K562 (cell line): ENCODE results near the gene THAP2. TPM values are rescaled to one million over a fixed set of nuclear protein-coding genes. Genes with fewer than 3 reads are reported as not detected.

Experiments
- BHLHE40 ChIP-seq: IDR thresholded peaks from 2 replicates; pipeline ENCODE4 v1.6.1; 2011; ENCODE audit warnings: low read length, improper control_type of control experiment
- BRF2 ChIP-seq: IDR thresholded peaks from 3 replicates; pipeline ENCODE4 v1.6.1; 2011; ENCODE audit warnings: borderline replicate concordance, mild to moderate bottlenecking; ENCODE audit not compliant: insufficient read length, insufficient read depth
- DMBX1 ChIP-seq: fragments of 250-450 bp; sonication (Bioruptor Pico); IDR thresholded peaks from 2 replicates; pipeline ENCODE4 v1.8.0; 2022; ENCODE audit warnings: inconsistent platforms, mild to moderate bottlenecking, moderate library complexity, borderline replicate concordance
- E2F6 ChIP-seq, 2 experiments: IDR thresholded peaks; 2 replicates each; pipeline ENCODE4 v1.6.1; 2011; ENCODE audit warnings: borderline replicate concordance in 1 of 2, control low read depth in 1 of 2, low read depth in 1 of 2, low read length in 1 of 2, mild to moderate bottlenecking in 1 of 2, mixed read lengths in 1 of 2, moderate library complexity in 1 of 2; ENCODE audit not compliant: insufficient read depth in 1 of 2, insufficient read length in 1 of 2, poor library complexity in 1 of 2, severe bottlenecking in 1 of 2; ENCODE audit errors: extremely low read depth in 1 of 2
- FOXP1 ChIP-seq: sonication (generic); formaldehyde crosslinking; IDR thresholded peaks from 2 replicates; pipeline ENCODE4 v1.8.0; 2022; ENCODE audit warnings: mild to moderate bottlenecking, missing genetic modification reagents
- KDM1A ChIP-seq, 2 experiments: fragments of 450-650 bp; IDR thresholded peaks; 2 replicates each; pipeline ENCODE4 v1.6.1; 2016; ENCODE audit warnings: mild to moderate bottlenecking in 2 of 2
- KLF13 ChIP-seq: fragments of 450-650 bp; IDR thresholded peaks from 2 replicates; pipeline ENCODE4 v1.6.1; 2016; ENCODE audit warnings: missing genetic modification characterization, low read depth, mild to moderate bottlenecking, missing compliant biosample characterization, moderate library complexity, borderline replicate concordance
- PRMT5 ChIP-seq: sonication (generic); formaldehyde crosslinking; IDR thresholded peaks from 2 replicates; pipeline ENCODE4 v1.5.0; 2020; ENCODE audit warnings: missing genetic modification reagents
- PURB ChIP-seq: sonication (generic); formaldehyde crosslinking; IDR thresholded peaks from 2 replicates; pipeline ENCODE4 v1.9.0; 2021; ENCODE audit warnings: low read depth, mild to moderate bottlenecking, missing genetic modification reagents
- RCOR1 ChIP-seq, 2 experiments: IDR thresholded peaks; 2 replicates each; pipeline ENCODE4 v1.6.1; 2012; ENCODE audit warnings: low read depth in 2 of 2, low read length in 2 of 2, borderline replicate concordance in 1 of 2, improper control_type of control experiment in 1 of 2
- REST ChIP-seq, 2 experiments: fragments of 450-650 bp; formaldehyde crosslinking in 1 of 2; IDR thresholded peaks; 2 replicates each; pipeline versions ENCODE4 v1.4.0 to v1.6.1; 2014 to 2020; ENCODE audit warnings: mild to moderate bottlenecking in 2 of 2, borderline replicate concordance in 1 of 2, low read depth in 1 of 2
- ZNF436 ChIP-seq: fragments of 250-450, 450-650 bp; sonication (Bioruptor Pico); formaldehyde crosslinking; IDR thresholded peaks from 2 replicates; pipeline ENCODE4 v1.7.0; 2020; ENCODE audit warnings: mild to moderate bottlenecking
- polyA plus RNA-seq, 8 experiments: library from polyadenylated mRNA; depleted of rRNA in 4 of 8; stranded (reverse) in 5 of 8; unstranded in 3 of 8; fragments of >200 nt; fragmentation: Nextera tagmentation in 2 of 8; fragmentation: Illumina TruSeq in 1 of 8; extraction: Ambion mirVana in 2 of 8; extraction: Trizol in 1 of 8; gene quantifications; 2 replicates each; pipeline versions ENCODE4 v1.2.1 to v1.2.3, GENCODE V29; 2011 to 2014; ENCODE audit warnings: inconsistent platforms in 1 of 8, missing spikeins in 1 of 8
- total RNA-seq, 7 experiments: library from RNA; depleted of rRNA in 6 of 7; stranded (reverse); fragments of >200 nt in 6 of 7; fragmentation: Illumina TruSeq in 2 of 7; extraction: Trizol in 2 of 7; gene quantifications; 2 replicates each; pipeline versions ENCODE4 v1.2.1 to v1.2.3, GENCODE V29; 2011 to 2021; ENCODE audit warnings: low replicate concordance in 1 of 7

The THAP2 gene
- total and polyA plus RNA-seq, 9 of the 15 experiments (the other 6 are each of a cell fraction or from before 2014, with no cell fraction given): 1.8 to 18.9 (median 7.3) TPM

GRCh38 chr12:71685914-71686657, 22.0 kb downstream of the THAP2 start, which contains the start of gene TMEM19 (continued):
- peak; percentile 18; the same call in 1 of the 2 replicates for TF ChIP-seq REST (IDR thresholded peaks at IDR 0.05; ENCODE audit: borderline replicate concordance)
- peak; percentile 76 for TF ChIP-seq REST (CRISPR knock-in tag; IDR thresholded peaks at IDR 0.05; ENCODE audit: low read depth)
- TF ChIP-seq BHLHE40: peak; percentile 69; the same call in 1 of the 2 replicates
- peak; percentile 85; the same call in 1 of the 2 replicates for TF ChIP-seq FOXP1 (CRISPR knock-in tag)
- TF ChIP-seq KDM1A (IDR thresholded peaks at IDR 0.05): 0 out of 4 replicates have a peak, but pooled peaks of 1 of the 2 experiments have one; percentile 8
- TF ChIP-seq RCOR1 (IDR thresholded peaks at IDR 0.05; ENCODE audit: borderline replicate concordance in 1 of 2, low read depth in 2 of 2, low read length in 2 of 2): no peak; a peak in 1 of 4 replicates
- TF ChIP-seq PRMT5 (CRISPR knock-in tag): no peak
- peak; percentile 50; the same call in 1 of the 2 replicates for TF ChIP-seq KLF13
- no peak for TF ChIP-seq BRF2
- TF ChIP-seq ZNF436 (CRISPR knock-in tag): no peak
- peak; percentile 91 to 92 for TF ChIP-seq E2F6 (IDR thresholded peaks at IDR 0.05; ENCODE audit: borderline replicate concordance in 1 of 2, extremely low read depth in 1 of 2, insufficient read depth in 1 of 2, insufficient read length in 1 of 2, low read depth in 1 of 2, low read length in 1 of 2, poor library complexity in 1 of 2, severe bottlenecking in 1 of 2)
- TF ChIP-seq PURB (CRISPR knock-in tag): no peak
- TF ChIP-seq DMBX1 (CRISPR knock-in tag): peak; percentile 27; the same call in 1 of the 2 replicates
